ENCODE data around the gene CRYL1.

The CRYL1 gene

GRCh38 chr13:20383058-20383457, 142.6 kb downstream of the CRYL1 start:
- DNase-seq = no peak

GRCh38 chr13:20381401-20381800, 144.3 kb downstream of the CRYL1 start:
- Histone ChIP-seq H3K4me2 (ENCODE audit: low read depth, low read length) (no peak overlapping the region), H3K27ac (ENCODE audit: low read length) (no peak overlapping the region), H3K27me3 (replicated peaks; ENCODE audit: insufficient read depth, low read length) (no peaks in the 10 kb centered on the region), H3K9me3 (replicated peaks; ENCODE audit: insufficient read depth, low read length) (no peaks in the 10 kb centered on the region), H3K4me1 (ENCODE audit: low read length) (no peaks in the 10 kb centered on the region), H3K79me2 (ENCODE audit: low read length) (no peaks in the 10 kb centered on the region), H3K4me3 (ENCODE audit: low read length) (no peak overlapping the region), H3F3A (ENCODE audit: insufficient read depth, low read length) (no peaks in the 10 kb centered on the region), H2AFZ (ENCODE audit: low read length) (no peak overlapping the region), H3K9ac (ENCODE audit: low read length) (no peak overlapping the region), H4K20me1 (ENCODE audit: insufficient read depth, low read length) (no peaks in the 10 kb centered on the region), H3K9me2 (replicated peaks; ENCODE audit: insufficient read depth, low read length) (no peaks in the 10 kb centered on the region), H3K36me3 (replicated peaks; ENCODE audit: insufficient read depth, low read length) (no peaks in the 10 kb centered on the region)
- TF ChIP-seq EZH2phosphoT487 (IDR thresholded peaks at IDR 0.05; ENCODE audit: low read length) (no peak), CTCF (IDR thresholded peaks at IDR 0.05; ENCODE audit: low read length) (no peak), EZH2 (optimal IDR thresholded peaks at IDR 0.05; ENCODE audit: low read depth, low read length) (no peak)
- DNase-seq = no peak

More at GRCh38 chr13:20383058-20383457, 142.6 kb downstream of the CRYL1 start:
- Histone ChIP-seq H3F3A (ENCODE audit: insufficient read depth, low read length) (no peaks in the 10 kb centered on the region), H3K27me3 (replicated peaks; ENCODE audit: insufficient read depth, low read length) (no peaks in the 10 kb centered on the region), H3K9me2 (replicated peaks; ENCODE audit: insufficient read depth, low read length) (no peaks in the 10 kb centered on the region), H3K4me2 (ENCODE audit: low read depth, low read length) (no peak overlapping the region), H3K4me1 (ENCODE audit: low read length) (no peaks in the 10 kb centered on the region), H3K79me2 (ENCODE audit: low read length) (no peaks in the 10 kb centered on the region), H3K4me3 (ENCODE audit: low read length) (no peak overlapping the region), H3K9me3 (replicated peaks; ENCODE audit: insufficient read depth, low read length) (no peaks in the 10 kb centered on the region), H3K9ac (ENCODE audit: low read length) (no peak overlapping the region), H3K27ac (ENCODE audit: low read length) (no peak overlapping the region), H4K20me1 (ENCODE audit: insufficient read depth, low read length) (no peaks in the 10 kb centered on the region), H3K36me3 (replicated peaks; ENCODE audit: insufficient read depth, low read length) (no peaks in the 10 kb centered on the region), H2AFZ (ENCODE audit: low read length) (no peak overlapping the region)
- no peak for TF ChIP-seq CTCF (IDR thresholded peaks at IDR 0.05; ENCODE audit: low read length)
- no peak for TF ChIP-seq EZH2 (optimal IDR thresholded peaks at IDR 0.05; ENCODE audit: low read depth, low read length)
- TF ChIP-seq EZH2phosphoT487 (IDR thresholded peaks at IDR 0.05; ENCODE audit: low read length) = no peak

GRCh38 chr13:20378721-20379120, 146.9 kb downstream of the CRYL1 start:
- Histone ChIP-seq H3F3A (ENCODE audit: insufficient read depth, low read length) (no peaks in the 10 kb centered on the region), H2AFZ (ENCODE audit: low read length) (no peak overlapping the region), H3K36me3 (replicated peaks; ENCODE audit: insufficient read depth, low read length) (no peaks in the 10 kb centered on the region), H3K4me1 (ENCODE audit: low read length) (no peaks in the 10 kb centered on the region), H3K27me3 (replicated peaks; ENCODE audit: insufficient read depth, low read length) (no peaks in the 10 kb centered on the region), H3K9me2 (replicated peaks; ENCODE audit: insufficient read depth, low read length) (no peaks in the 10 kb centered on the region), H3K9ac (ENCODE audit: low read length) (no peak overlapping the region), H4K20me1 (ENCODE audit: insufficient read depth, low read length) (no peaks in the 10 kb centered on the region), H3K27ac (ENCODE audit: low read length) (no peak overlapping the region), H3K4me2 (ENCODE audit: low read depth, low read length) (no peak overlapping the region), H3K9me3 (replicated peaks; ENCODE audit: insufficient read depth, low read length) (no peaks in the 10 kb centered on the region), H3K4me3 (ENCODE audit: low read length) (no peak overlapping the region), H3K79me2 (ENCODE audit: low read length) (no peaks in the 10 kb centered on the region)
- DNase-seq = no peak
- no peak for TF ChIP-seq EZH2 (optimal IDR thresholded peaks at IDR 0.05; ENCODE audit: low read depth, low read length)
- TF ChIP-seq CTCF (IDR thresholded peaks at IDR 0.05; ENCODE audit: low read length) = no peak
- TF ChIP-seq EZH2phosphoT487 (IDR thresholded peaks at IDR 0.05; ENCODE audit: low read length) = no peak

Data from MM.1S (cell line).